NCI-H460 (cell line): ENCODE measurements around the gene DMXL2. TPM values are rescaled to one million over a fixed set of nuclear protein-coding genes. Genes with fewer than 3 reads are reported as not detected.
"Not testable (repeated sequence)": the region's sequence is repeated elsewhere in the genome, so short reads cannot be mapped to it uniquely, and the experiment has no call there.

ENCODE experiments used
- DNase-seq: peaks from one replicate; pipeline ENCODE4 v3.0.0-alpha.2; 2016; ENCODE audit warnings: low read depth; ENCODE audit errors: extremely low read depth
- polyA plus RNA-seq: library from polyadenylated mRNA; depleted of rRNA; stranded (reverse); fragments of >200 nt; gene quantifications from 2 replicates; pipeline ENCODE4 v1.2.3, GENCODE V29; 2014; cell fraction: nucleus; rRNA removed
- total RNA-seq: library from RNA; depleted of rRNA; stranded (reverse); fragments of >200 nt; shearing (Covaris generic); gene quantifications from 2 replicates; pipeline ENCODE4 v1.2.3, GENCODE V29; 2014; rRNA removed

The DMXL2 gene
- total RNA-seq, result 42.3 and 48.5 TPM in 2 replicates
- 114 and 159 TPM in 2 replicates for polyA plus RNA-seq

GRCh38 chr15:51622604-51623370 is at the start of gene DMXL2:
Gene DMXL2 (minus strand): TSS chr15:51622771. CDS start chr15:51622545, 226 bp downstream.
- DNase-seq, result peak; percentile 74

- DNase-seq, result no peak
Observed at GRCh38 chr15:51672155-51672687, 49.6 kb upstream of the DMXL2 start.

DNA sequence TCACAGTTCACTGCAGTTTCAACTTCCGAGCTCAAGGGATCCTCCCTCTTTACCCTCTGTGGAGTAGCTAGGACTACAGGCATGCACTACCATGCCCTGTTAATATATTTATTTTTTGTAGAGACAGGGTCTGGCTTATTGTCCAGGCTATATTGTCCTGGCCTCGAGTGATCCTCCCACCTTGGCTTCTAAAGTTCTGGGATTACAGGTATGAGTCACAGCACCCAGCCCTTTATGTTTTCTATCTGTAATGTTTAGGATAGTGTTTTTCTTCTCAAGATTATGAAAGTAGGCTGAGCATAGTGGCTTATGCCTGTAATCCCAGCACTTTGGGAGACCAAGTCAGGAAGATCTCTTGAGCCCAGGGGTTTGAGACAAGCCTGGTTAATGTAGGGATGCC is 46.8 kb upstream of the DMXL2 start:
- no peak for DNase-seq

- DNase-seq, result no peak
Observed at GRCh38 chr15:51668446-51668845, 45.9 kb upstream of the DMXL2 start.

- no peak for DNase-seq
Observed at GRCh38 chr15:51667478-51667877, 44.9 kb upstream of the DMXL2 start.

DNA sequence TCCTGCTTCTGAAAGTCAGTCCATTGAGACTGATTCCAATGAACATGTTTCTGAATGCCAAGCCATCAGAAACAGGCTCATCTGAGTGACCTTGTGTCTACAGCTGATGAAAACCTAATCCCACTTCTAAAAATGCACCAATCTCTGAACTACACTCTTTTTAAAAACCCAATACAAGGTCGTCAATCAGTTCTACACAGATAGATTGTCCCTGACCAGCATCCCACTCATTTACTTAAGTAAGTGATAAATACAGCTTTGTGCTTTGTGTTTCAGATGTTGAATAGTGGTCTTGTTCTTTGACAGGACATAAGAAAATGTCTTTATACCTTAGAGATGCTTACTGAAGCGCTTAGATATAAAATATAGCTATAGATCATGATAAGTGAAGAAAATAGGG is 38.5 kb upstream of the DMXL2 start:
- no peak for DNase-seq

DNA sequence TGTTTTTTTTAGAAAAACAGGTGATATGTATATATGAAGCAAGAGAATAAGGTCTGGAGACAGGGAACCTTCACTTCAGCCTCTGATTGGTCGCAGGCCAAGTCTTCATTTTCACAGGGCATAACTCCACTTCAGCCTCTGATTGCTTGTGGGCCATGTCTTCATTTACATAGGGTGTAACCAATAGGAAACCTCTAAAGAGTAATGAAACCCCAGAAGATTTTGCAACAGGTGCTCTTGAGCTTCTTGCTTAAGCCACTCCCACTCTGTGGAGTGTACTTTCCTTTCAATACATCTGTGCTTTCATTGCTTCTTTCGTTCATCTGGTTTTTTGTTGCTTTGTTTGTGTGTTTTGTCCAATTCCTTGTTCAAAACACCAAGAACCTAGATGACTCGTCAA is 36.1 kb upstream of the DMXL2 start:
- no peak for DNase-seq

DNA sequence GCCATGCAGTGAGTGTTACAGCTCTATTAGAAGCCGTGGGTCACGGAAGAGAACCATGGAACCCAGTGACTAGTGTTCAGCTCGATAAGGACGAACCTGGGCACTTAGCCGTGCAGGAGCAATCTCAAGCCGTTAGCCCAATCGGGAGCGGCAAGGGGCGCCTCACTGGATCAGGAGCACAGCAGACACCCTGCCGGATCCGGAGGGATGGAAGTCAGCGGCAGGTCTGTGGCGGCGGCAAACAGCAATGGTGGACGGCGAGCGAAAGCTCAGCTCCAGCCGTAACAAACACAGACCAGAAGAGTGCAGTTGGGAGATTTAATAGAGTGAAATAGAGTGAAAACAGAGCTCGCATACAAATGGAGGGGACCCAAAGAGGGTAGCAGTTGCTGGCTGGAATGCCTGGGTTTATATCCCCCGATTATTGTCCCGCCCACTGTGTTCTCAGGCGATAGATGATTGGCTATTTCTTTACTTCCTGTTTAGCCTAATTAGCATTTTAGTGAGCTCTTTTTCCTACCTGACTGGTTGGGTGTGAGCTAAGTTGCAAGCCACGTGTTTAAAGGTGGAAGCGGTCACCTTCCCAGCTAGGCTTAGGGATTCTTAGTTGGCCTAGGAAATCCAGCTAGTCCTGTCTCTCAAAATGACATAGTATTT is 33.0 kb upstream of the DMXL2 start:
- not testable (repeated sequence) for DNase-seq

DNA sequence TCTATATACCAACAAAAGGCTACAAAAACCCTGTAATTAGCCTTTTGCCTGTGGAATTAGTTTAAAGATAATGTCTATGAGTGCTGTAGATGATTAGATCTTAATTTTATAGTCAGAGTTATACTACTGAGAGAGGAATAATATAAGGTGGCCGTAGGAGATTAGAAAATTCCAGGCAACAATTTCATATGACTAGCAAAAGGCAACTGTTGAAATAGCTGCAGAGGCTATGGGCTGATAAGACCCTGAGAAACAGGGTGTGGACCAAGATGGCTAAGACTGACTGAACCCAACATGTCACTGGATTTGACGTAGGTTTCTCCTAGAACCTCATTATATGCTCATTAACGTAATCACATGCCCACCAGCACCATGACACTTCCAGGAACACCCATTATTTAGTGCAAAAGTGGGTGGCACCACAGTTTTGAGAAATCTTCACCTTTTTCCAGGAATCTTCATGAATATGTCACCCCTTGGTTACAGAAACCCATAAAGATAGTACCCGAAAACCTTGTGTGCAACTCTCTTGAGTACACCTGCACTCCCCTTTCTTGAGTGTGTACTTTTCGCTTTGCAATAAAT is 29.6 kb upstream of the DMXL2 start:
- DNase-seq, result no peak

DNA sequence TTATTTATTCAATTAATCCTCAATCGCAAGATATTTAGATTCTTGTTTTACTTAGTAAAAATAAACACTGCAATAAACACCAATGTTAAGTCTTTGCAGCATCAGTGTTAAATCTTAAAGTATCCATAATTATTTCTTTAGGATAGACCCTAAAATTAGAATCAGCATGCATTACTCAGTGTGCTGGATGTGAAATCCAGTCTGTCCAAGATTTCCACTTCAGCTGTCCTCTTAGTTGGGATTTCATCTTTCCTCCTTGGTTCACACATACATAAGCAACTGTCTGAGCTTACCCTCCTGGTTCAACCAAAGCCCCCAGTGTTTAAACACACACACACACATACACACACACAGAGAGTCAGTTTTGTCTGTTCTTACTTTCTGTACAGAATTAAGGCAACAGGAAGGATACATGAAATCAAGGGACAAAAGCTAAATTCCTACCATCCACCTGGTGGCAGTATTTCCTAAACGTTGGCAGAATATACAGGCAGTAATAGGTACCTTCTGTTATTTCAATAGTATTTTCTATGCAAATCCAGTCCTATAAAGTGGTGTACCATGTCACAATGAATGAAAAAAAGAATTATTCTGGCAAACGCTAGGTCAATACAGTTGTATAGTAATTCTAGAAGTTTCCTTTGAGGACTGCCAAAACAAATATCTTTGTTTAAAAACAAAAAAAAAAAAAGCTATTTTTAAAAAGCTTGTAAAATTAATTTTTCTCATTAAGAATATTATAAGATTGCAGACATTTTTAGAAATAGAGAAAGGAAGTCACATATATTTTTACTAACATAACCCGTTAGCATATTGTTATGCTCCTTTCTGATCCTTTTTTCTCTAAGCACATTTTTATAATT is 27.3 kb upstream of the DMXL2 start:
- peak; percentile 72 for DNase-seq

DNA sequence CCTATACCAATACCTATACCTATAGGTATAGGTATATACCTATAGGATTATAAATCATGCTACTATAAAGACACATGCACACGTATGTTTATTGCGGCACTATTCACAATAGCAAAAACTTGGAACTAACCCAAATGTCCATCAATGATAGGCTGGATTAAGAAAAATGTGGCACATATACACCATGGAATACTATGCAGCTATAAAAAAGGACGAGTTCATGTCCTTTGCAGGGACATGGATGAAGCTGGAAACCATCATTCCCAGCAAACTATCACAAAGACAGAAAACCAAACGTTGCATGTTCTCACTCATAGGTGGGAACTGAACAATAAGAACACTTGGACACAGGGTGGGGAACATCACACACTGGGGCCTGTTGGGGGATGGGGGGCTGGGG is 26.1 kb upstream of the DMXL2 start:
- DNase-seq, result not testable (repeated sequence)

GRCh38 chr15:51648101-51648500 is 25.5 kb upstream of the DMXL2 start:
- DNase-seq, result not testable (repeated sequence)

DNA sequence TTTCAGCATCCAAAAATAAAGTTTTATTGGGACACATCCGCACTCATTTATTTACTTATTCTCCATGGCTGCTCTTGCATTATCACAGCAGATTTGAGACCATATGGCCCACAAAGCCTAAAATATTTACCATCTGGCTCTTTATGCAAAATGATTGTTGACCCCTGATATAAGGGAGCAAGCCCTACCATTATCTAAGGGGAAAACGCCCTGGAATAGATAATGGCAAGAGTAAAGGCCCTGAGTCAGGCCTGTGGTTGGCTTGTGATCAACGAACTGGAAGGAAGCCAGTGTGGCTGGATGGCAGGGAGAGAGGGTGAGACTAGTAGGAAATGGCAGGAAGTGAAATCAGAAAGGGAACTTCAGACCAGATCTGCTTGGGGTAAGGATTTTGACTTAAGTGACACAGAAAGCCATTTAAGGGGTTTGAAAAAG is 24.6 kb upstream of the DMXL2 start:
- no peak for DNase-seq

GRCh38 chr15:51642696-51643095 is 20.1 kb upstream of the DMXL2 start:
- no peak for DNase-seq

DNA sequence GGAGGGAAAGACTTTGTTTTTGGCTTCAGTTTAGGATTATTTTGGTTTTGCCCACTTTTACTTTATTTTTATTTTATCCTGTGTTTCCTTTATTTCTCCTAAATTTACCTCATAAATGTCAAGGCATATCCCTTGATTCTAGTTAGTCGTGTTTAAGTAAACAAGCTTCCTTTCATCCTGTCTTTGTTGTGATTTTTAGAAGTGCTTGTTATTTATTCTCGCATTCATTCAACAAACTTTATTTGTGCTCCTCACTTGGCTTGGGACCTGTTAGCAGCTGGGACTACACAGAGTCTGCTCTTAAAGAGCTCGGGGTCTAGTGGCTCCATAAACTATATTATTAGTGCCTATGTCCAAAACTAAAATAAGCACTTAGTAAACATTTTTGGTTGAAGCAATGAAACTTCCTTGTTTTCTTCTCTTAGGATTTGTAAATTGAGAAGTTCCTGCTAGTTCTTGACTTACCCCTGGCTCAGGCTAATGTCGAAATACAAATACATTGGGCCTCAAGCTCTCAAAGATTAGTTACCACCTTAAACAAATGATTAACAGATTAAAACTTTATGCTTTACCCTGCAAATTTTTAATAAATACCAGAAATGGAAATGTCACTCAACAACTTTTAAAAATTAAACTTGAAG is 19.0 kb upstream of the DMXL2 start:
- DNase-seq, result no peak

DNA sequence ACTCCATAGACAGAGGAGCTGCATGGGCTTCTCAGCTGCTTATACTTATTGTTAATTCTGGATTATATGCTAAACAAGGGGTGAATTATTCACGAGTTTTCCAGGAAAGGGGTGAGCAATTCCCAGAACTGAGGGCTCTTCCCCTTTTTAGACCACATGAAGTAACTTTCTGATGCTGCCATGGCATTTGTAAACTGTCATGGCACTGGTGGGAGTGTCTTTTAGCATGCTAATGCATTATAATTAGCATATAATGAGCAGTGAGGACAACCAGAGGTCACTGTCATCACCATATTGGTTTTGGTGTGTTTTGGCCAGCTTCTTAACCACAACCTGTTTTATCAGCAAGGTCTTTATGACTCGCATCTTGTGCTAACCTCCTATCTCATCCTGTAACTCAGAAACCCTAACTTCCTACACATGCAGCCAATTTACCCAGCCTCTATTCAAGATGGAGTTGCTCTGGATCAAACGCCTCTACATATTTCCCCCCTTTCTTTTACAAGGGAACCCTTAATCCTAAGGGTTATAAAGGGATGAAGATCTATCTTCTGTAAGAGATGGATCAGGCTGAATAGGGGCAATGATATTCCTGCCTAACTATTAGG is 12.1 kb upstream of the DMXL2 start:
- DNase-seq, result no peak

GRCh38 chr15:51629612-51630011 is 7.0 kb upstream of the DMXL2 start:
- no peak for DNase-seq

- no peak for DNase-seq
Observed at GRCh38 chr15:51625236-51625635, 2.7 kb upstream of the DMXL2 start.

DNA sequence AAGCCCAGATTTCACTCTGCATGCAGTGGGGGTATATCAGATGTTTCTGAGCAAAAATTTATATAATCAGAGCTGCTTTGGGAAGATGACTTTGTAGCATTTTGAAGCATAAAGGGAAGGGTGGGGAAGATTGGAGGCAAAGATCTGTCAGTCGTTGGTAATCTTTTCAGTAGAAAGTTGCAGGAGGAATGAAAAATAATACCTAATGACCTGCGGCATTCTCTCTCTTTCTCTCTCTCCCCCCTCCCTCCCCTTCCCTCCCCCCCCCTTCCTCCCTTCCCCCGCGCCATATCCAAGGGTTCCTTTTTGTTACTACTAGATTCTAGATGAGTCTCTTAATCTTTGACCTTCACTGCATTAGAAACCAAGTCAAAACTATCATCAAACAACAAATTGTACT is 1.5 kb upstream of the DMXL2 start:
- no peak for DNase-seq
